HG02763 (cell line): ENCODE measurements around the gene FRA10AC1.
"Not testable (repeated sequence)": the region's sequence is repeated elsewhere in the genome, so short reads cannot be mapped to it uniquely, and the experiment has no call there.

Experiments
- ATAC-seq: cut with Tn5 transposase; IDR thresholded peaks from one replicate; pipeline ENCODE4 v1.9.1; 2021; ENCODE audit warnings: mild to moderate bottlenecking, moderate library complexity; ENCODE audit not compliant: unreplicated experiment

Gene FRA10AC1

GRCh38 chr10:93703841-93704240, 1.4 kb upstream of the FRA10AC1 start:
- ATAC-seq, result no peak

DNA sequence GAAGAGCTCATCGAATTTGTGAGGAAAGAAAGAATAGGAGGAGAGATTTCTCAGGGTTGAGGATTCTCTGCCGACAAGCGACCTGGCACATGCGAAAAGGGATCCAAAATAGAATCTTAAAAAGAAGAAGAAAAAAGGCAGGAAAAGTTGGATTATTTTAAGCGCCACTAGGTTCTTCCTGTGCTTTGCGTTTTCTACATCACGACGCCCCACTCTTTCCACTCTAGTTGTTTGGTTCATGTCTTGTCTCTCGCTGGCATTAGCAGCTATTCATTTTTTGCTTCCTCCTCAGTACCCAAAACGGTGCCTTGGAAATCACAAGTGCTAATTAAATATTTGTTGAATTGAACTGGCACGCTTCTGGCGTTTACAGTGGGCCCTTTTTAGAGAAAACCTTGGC, 674 bp upstream of the FRA10AC1 start:
- no peak for ATAC-seq

GRCh38 chr10:93701866-93702209, 554 bp downstream of the FRA10AC1 start:
- peak; percentile 19 for ATAC-seq

GRCh38 chr10:93697207-93697606, 5.2 kb downstream of the FRA10AC1 start:
- no peak for ATAC-seq

GRCh38 chr10:93696582-93696981, 5.8 kb downstream of the FRA10AC1 start:
- not testable (repeated sequence) for ATAC-seq

DNA sequence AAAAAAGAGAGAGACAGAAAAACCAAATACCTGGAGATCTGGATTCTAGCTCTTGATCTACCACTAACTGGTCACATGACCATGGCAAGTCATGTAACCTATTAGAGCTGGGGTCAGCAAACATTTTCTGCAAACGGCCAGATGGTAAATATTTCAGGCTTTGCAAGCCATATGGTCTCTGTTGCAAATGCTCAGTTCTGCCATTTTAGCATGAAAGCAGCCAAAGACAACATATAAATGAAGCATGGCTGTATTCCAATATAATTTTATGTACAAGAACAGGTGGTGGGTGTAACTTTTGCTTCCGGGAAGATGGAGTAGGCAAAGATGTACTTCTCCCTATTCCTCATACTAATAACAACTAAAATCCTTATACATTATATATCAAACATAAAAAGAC, 6.7 kb downstream of the FRA10AC1 start:
- no peak for ATAC-seq

DNA sequence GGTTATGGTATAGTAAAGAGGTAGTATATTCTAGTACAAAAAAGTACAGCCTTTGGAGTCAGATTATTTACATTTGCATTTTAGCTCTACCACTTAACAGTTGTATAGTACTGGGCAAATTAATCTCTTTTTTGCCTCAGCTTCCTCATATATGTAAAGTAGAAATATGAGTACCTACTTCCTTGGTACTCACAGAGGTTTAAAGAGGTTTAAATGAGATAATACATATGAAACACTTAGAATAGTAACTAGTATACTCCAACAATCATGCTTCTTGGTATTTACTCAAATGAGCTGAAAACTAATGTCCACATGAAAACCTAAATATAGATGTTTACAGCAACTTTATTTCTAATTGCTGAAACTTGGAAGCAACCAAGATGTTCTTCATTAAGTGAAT, 14.7 kb downstream of the FRA10AC1 start:
- no peak for ATAC-seq

DNA sequence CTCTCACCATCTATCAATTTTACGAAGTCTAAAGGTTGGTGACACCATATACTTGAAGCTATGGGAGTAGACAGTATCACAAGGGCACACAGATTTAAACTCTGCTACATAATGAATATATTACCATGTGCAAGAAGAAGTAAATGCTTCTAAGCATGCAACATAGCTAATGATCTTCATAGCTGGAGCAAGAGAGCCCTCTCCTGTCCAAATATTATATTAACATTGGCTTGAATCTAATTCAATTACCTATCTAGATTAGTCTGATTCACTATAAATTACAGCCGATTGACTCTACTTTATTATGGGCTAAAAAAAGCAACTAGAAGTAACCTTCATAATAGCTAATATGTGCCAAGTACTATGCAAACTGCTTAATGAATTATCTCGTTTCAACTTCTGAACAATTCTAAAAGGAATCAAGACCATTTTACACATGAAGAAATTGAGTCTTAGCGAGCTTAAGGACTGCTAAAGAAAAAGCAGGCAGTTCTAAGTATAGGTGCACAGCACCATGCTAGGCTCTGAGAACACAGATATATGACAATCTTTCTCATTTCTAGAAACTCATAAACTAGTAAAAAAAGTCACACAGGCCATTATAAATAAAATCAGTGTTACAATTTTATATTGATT, 21.9 kb downstream of the FRA10AC1 start:
- no peak for ATAC-seq

DNA sequence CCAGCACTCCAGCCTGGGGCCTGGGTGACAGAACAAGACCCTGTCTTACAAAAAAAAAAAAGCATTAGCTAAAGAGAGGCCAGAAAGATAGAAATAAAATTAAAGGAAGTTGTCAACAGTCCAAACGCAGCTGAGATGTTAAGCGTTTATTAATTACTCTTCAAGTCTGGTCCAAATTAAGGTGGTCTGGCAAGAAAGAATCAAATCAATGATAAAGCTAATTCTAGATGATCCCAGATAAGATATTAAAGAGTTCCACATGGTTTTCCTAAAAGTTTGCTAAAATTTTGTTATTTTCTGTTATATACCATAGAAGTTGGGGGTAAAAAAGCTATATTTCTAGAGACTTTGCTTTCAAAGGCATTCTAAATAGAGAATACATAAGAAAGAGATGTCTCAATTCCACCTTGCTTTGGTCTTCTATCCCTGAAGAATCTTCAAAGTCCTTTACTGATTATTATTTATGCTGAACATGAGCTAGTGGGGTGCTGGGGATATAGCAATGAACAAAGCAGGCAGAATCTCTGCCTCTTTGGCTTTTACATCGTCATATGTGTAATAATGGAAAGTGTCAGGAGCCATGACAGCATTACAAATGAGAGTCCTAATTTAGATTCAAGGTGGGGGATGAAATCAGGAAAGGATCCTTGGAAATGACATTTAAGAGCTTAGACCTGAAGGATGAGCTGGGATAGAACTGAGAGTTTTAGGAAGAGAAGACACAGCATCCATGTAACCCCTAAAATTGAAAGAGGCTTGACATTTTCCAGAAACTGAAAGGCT, 23.4 kb downstream of the FRA10AC1 start:
- ATAC-seq, result no peak

DNA sequence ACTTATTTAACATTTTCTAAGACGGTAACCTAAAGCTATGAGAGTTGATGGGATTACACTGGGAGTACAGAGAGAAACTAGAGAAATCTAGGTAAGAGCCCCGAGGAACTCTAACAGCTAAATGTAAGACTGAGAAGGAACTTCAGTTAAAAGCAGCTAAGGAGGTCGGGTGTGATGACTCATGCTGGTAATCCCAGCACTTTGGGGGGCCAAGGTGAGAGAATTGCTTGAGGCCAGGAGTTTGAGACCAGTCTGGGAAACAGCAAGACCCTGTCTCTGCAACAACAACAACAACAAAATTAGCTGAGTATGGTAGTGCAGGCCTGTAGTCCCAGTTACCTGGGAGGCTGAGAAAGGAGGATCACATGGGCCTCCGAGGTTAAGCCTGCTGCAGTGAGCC, 24.0 kb downstream of the FRA10AC1 start:
- no peak for ATAC-seq

GRCh38 chr10:93673791-93674190, 28.6 kb downstream of the FRA10AC1 start:
- ATAC-seq, result no peak

GRCh38 chr10:93672890-93673289, 29.5 kb downstream of the FRA10AC1 start:
- no peak for ATAC-seq

DNA sequence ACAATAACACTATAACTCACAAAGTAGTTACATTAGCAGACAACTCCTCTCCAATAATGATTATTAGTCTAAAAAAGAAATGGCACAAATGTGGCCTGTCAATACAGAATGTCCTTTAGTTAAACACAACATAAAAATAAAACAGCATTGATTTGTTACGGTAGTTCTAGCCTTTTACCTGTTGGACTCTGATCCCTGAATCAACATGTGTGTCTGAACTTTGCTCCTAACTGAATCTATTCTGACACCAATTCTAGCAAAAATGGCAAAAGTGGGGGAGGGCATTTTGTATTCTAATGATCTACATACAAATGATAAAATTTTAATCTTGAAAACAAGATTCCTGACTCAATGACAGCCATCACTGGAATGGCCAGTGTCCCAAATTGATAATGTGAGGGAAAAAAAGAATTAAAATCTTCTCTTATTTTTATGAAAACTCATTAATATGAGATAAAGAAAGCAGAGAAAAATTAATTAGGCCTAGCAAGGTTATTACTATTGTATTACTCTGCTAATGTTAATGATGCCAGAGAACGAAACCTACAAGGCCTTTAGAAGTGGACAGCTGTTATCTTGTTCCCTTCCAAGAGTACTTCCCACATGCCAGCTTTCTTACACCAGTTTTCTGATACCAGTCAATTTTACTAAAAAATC, 30.2 kb downstream of the FRA10AC1 start:
- ATAC-seq, result no peak

DNA sequence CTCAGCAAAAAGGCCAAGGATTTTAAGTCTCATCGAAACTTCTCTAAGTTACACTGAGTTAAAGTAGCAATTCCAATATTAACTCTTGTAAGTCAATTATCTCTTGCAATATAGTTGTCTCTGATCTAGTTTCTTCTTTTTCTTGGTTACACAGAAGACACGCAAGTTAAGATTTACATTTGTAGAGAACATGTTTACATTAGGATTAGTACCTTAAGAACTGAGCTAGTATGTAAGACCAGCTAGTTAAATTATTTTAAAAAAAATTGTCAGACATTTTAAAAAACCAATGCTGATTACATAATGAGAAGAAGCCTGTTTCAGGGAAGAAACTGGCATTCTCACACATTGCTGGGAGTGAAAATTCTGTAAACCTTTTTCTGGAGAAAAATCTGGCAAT, 31.4 kb downstream of the FRA10AC1 start:
- no peak for ATAC-seq

DNA sequence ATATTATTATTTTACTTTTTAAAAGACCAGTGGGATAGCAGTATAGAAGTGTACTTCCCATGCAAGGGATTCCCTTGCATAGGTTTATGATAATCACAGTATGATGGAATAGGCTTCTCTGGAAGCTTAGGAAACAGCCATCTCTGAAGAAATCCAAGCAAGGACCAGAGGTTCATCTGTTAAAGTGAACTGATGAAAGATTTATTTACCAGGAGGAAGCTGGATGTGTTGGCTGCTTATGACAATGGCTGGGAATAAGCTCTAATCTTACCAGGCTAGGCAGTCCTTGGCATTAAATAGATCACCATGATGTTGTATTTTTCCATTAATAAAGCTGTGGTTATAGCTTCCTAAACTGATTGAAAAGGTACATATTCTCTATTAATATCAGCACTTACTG, 32.0 kb downstream of the FRA10AC1 start:
- ATAC-seq, result no peak

- ATAC-seq, result no peak
Observed at GRCh38 chr10:93667795-93668194, 34.6 kb downstream of the FRA10AC1 start.

- no peak for ATAC-seq
Observed at GRCh38 chr10:93666030-93666429, 36.4 kb downstream of the FRA10AC1 start.

- ATAC-seq, result no peak
Observed at GRCh38 chr10:93657757-93658156, 44.6 kb downstream of the FRA10AC1 start.

DNA sequence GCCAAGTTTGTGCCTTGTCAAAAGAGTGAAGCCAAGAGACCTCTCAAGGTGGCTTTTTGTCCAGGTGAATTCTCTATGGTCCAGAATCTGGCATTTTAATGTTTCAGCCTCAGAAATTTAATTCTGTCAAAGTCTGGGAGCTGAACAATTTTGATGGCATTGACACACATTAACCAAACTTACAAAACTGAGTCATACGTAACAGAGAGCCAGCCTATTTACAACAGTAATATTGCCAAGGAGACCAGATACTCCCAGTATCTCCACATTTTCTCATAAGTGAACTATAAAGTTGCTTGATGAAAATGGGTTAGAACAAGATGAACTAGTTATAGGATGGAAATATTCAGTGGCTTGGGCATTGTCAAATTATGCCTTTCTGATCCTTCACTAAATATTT, 46.2 kb downstream of the FRA10AC1 start:
- ATAC-seq, result no peak

DNA sequence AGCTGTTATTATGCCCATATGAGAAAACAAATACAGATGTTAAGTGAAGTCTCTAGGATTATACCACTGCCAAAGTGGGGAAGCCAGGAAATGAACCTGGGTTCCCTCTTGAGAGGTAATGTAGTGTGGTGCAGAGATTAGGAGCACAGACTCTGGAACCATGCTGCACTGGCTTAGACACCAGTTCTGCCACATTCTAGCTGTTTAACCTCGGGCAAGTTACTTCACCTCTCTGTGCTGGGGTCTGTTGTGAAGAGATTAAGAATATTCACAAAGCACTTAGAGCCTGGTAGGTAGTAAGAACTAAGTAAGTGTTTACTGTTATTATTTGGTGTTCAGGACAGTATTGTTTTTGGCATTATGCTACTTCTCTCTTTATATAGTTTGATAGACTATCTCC, 48.2 kb downstream of the FRA10AC1 start:
- no peak for ATAC-seq

- no peak for ATAC-seq
Observed at GRCh38 chr10:93652857-93653256, 49.5 kb downstream of the FRA10AC1 start.

DNA sequence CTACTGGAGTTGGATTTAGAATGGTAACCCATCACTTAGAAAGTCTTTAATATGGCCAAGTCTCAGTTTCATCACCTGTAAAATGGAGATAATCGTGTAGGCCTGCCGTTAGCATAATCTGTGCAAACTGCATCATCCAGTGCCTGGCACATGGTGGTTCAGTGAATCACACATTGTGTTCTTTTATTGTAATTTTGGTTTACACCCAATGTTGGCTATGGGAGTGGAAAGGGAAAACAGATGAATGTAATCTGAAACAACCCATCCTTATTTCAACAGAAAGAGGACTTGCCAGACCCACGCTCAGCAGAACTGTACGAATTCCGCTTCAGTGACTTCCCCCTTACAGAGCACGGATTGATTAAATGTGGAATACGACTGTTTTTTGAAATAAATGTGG, 62.6 kb downstream of the FRA10AC1 start:
- ATAC-seq, result no peak
